HepG2 (cell line): ENCODE results near the gene BCAS1. TPM values are rescaled to one million over a fixed set of nuclear protein-coding genes. Genes with fewer than 3 reads are reported as not detected.

Experiments
- ATAC-seq: fragments of 200-7000 bp; cut with Tn5 transposase; 3 replicates; pipeline ENCODE4 v1.9.1; 2020; ENCODE audit warnings: mild to moderate bottlenecking, moderate library complexity
- BruUV-seq: library from RNA; stranded (reverse); fragments of 400-500 nt; replicated peaks from 2 replicates; lab custom pipeline; 2021; lab: Mats Ljungman, UMichigan
- CTCF ChIA-PET: fragments of 300-600 bp; formaldehyde crosslinking; extraction: SDS; loops from one replicate; lab custom pipeline; 2021; ENCODE audit warnings: low total read pairs, inconsistent platforms, low intra/inter-chr PET ratio; lab: Yijun Ruan, JAX
- POLR2A ChIA-PET: fragments of 350-600 bp; sonication (Branson Sonifier 250); formaldehyde crosslinking; loops from one replicate; lab custom pipeline; 2020; ENCODE audit warnings: antibody characterized with exemption, inconsistent platforms; lab: Yijun Ruan, JAX
- DNase-seq: peaks from one replicate; pipeline ENCODE4 v3.0.0-alpha.2; 2015; ENCODE audit warnings: low spot score
- FAIRE-seq: peaks from 3 replicates; lab custom pipeline; 2011; peaks lifted over from hg19 to GRCh38; lab: Jason Lieb, UNC
- H2AFZ ChIP-seq: one replicate; pipeline ENCODE4 v1.6.1; 2011; ENCODE audit warnings: low read length, inconsistent platforms
- H3K27ac ChIP-seq: fragments of 300-600 bp; 3 replicates; pipeline ENCODE4 v1.8.0; 2011; ENCODE audit warnings: mixed run types, mild to moderate bottlenecking, mixed read lengths, low read length, inconsistent platforms; ENCODE audit not compliant: insufficient read depth; ENCODE audit errors: extremely low read length
- H3K27me3 ChIP-seq, 2 experiments: fragments of 200-600 bp in 1 of 2; 2 replicates in 1 of 2; 3 replicates in 1 of 2; pipeline versions ENCODE4 v1.6.0 to v1.8.0; 2011; ENCODE audit warnings: low read length in 2 of 2, mild to moderate bottlenecking in 2 of 2, moderate library complexity in 2 of 2, inconsistent platforms in 1 of 2; ENCODE audit not compliant: insufficient read depth in 2 of 2, control insufficient read depth in 1 of 2
- H3K36me3 ChIP-seq, 2 experiments: fragments of 200-600 bp in 1 of 2; replicated peaks in 1 of 2; 2 replicates in 1 of 2; 3 replicates in 1 of 2; pipeline versions ENCODE4 v1.5.1 to v1.8.0; 2011; ENCODE audit warnings: low read length in 2 of 2, inconsistent platforms in 1 of 2; ENCODE audit not compliant: insufficient read depth in 2 of 2, control insufficient read depth in 1 of 2
- H3K4me1 ChIP-seq: 2 replicates; pipeline ENCODE4 v1.5.1; 2012; ENCODE audit warnings: low read length, inconsistent platforms; ENCODE audit not compliant: insufficient read depth
- H3K4me2 ChIP-seq: 2 replicates; pipeline ENCODE4 v1.6.0; 2011; ENCODE audit warnings: low read depth, low read length, inconsistent platforms
- H3K4me3 ChIP-seq, 3 experiments: fragments of 200-600 bp in 1 of 3; sonication (generic), shearing (Covaris generic) in 1 of 3; replicated peaks in 1 of 3; 2 replicates each; pipeline ENCODE4 v1.5.1; 2011 to 2016; ENCODE audit warnings: low read length in 3 of 3, inconsistent platforms in 2 of 3, low read depth in 2 of 3, mild to moderate bottlenecking in 2 of 3, control low read depth in 1 of 3, mixed read lengths in 1 of 3; ENCODE audit not compliant: insufficient read depth in 1 of 3
- H3K79me2 ChIP-seq: one replicate; pipeline ENCODE4 v1.6.1; 2011; ENCODE audit warnings: low read length, inconsistent platforms; ENCODE audit not compliant: insufficient read depth
- H3K9ac ChIP-seq: 2 replicates; pipeline ENCODE4 v1.6.0; 2011; ENCODE audit warnings: mild to moderate bottlenecking, low read depth, low read length, inconsistent platforms; ENCODE audit not compliant: insufficient read depth
- H3K9me3 ChIP-seq: 2 replicates; pipeline ENCODE4 v1.5.1; 2012; ENCODE audit warnings: mild to moderate bottlenecking, low read length
- H4K20me1 ChIP-seq: 2 replicates; pipeline ENCODE4 v1.6.0; 2011; ENCODE audit warnings: inconsistent platforms, mild to moderate bottlenecking, low read length, moderate library complexity; ENCODE audit not compliant: insufficient read depth
- CREM ChIP-seq, 2 experiments: sonication (generic) in 1 of 2; formaldehyde crosslinking in 1 of 2; IDR thresholded peaks; 2 replicates each; pipeline versions ENCODE4 v1.4.0 to v1.6.1; 2016 to 2020; ENCODE audit warnings: antibody characterized with exemption in 1 of 2, mild to moderate bottlenecking in 1 of 2, missing genetic modification reagents in 1 of 2
- LCORL ChIP-seq, 2 experiments: fragments of 450-650 bp in 1 of 2; sonication (generic) in 1 of 2; formaldehyde crosslinking in 1 of 2; IDR thresholded peaks; 2 replicates each; pipeline versions ENCODE4 v1.5.0 to v1.6.1; 2017 to 2020; ENCODE audit warnings: antibody characterized with exemption in 1 of 2, missing genetic modification reagents in 1 of 2
- ZNF549 ChIP-seq: sonication (generic); formaldehyde crosslinking; IDR thresholded peaks from 2 replicates; pipeline ENCODE4 v1.5.0; 2020; ENCODE audit warnings: missing genetic modification reagents
- ZNF644 ChIP-seq: IDR thresholded peaks from 2 replicates; pipeline ENCODE4 v1.6.1; 2016; ENCODE audit warnings: low read depth
- ZSCAN30 ChIP-seq: sonication (generic); formaldehyde crosslinking; IDR thresholded peaks from 2 replicates; pipeline ENCODE4 v1.5.0; 2020; ENCODE audit warnings: mild to moderate bottlenecking, missing genetic modification reagents
- WGBS: methylation state at CpG from one replicate; pipeline ENCODE4 v1.1.6; 2017; ENCODE audit warnings: low lambda C conversion rate; 5-methylcytosine and 5-hydroxymethylcytosine counted together
- in situ Hi-C: cut with HindIII; loops from 2 replicates; pipeline ENCODE4 v1.10.0; 2017; ENCODE audit warnings: low pct_unique_long_range_greater_than_20kb; ENCODE audit not compliant: extremely low pct_ligation_motif_present
- intact Hi-C: fragments of 100-400 bp; cut with micrococcal nuclease; formaldehyde crosslinking; loops from one replicate; pipeline ENCODE4 v1.10.0; 2022; ENCODE audit not compliant: unreplicated experiment
- polyA plus RNA-seq, 8 experiments: library from polyadenylated mRNA; depleted of rRNA in 3 of 8; stranded (reverse) in 7 of 8; unstranded in 1 of 8; fragments of >200 nt; fragmentation: Illumina TruSeq in 4 of 8; extraction: Trizol in 4 of 8; gene quantifications; 2 replicates each; pipeline versions ENCODE4 v1.2.1 to v1.2.3, GENCODE V29; 2011 to 2016; ENCODE audit warnings: low read depth in 4 of 8, missing spikeins in 1 of 8, mixed read lengths in 1 of 8; ENCODE audit not compliant: insufficient read depth in 1 of 8
- total RNA-seq, 5 experiments: library from RNA; depleted of rRNA; stranded (reverse); fragments of >200 nt; fragmentation: Illumina TruSeq; extraction: Trizol; gene quantifications; 2 replicates each; pipeline ENCODE4 v1.2.3, GENCODE V29; 2016; ENCODE audit warnings: low read depth in 1 of 5
- TF ChIP-seq, protein P1 (sequence below): sonication (generic); formaldehyde crosslinking; IDR thresholded peaks from 2 replicates; pipeline ENCODE4 v1.4.0; 2020; ENCODE audit warnings: missing genetic modification reagents, borderline replicate concordance

The BCAS1 gene
- total and polyA plus RNA-seq, 2 of the 13 experiments (the other 11 are each of a cell fraction or from before 2014, with no cell fraction given), result 0.55 to 0.91 TPM

DNA sequence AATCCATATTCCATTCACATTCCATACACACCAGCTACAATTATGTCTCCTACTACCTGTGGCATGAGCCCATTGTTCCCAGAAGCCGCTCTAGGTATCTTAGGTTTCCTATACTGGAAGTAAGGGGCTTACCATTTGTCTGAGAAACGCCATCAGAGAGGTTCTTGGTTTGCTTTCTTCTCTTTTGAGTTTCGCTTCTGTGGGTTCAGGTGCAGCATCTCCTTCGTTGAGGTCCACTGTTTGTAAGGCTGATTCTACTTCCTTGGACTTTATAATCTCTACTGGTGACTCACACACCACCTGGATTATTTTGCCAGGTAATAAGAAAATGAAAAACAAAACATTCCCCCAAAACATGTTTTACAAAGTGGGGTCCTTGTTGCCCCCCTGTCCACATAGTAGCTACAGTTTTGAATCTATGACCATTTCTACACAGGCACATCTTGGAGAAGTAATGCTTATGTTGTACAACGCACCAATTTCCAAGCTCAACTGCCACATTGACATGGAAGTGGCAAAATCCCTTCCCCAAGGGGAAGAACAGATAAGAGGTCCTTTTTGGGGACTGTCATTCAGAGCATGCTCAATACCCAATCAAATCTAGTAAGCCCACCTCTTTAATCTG, 103.5 kb downstream of the BCAS1 start:
- ATAC-seq (no peak), FAIRE-seq (no peak), DNase-seq (no peak)
- Histone ChIP-seq H3K4me2 (no peak overlapping the region), H3K4me1 (no peaks in the 10 kb centered on the region), H2AFZ (no peak overlapping the region), H3K27me3 (no peaks in the 10 kb centered on the region), H3K4me3 (no peak overlapping the region), H3K36me3 (no peaks in the 10 kb centered on the region), H3K27ac (no peak overlapping the region), H3K9ac (no peak overlapping the region), H3K79me2 (no peaks in the 10 kb centered on the region), H3K9me3 (no peaks in the 10 kb centered on the region), H4K20me1 (no peaks in the 10 kb centered on the region)
- intact Hi-C loops (no loop called here), in situ Hi-C loops (no loop called here)
- TF ChIP-seq ZNF644 (CRISPR knock-in tag) (no peak), CREM (IDR thresholded peaks at IDR 0.05) (0 out of 2 replicates have a peak, but pooled peaks have one; percentile 6), CREM (CRISPR knock-in tag; IDR thresholded peaks at IDR 0.05) (no peak), ZSCAN30 (CRISPR knock-in tag) (no peak), LCORL (IDR thresholded peaks at IDR 0.05) (no peak), LCORL (CRISPR knock-in tag; IDR thresholded peaks at IDR 0.05) (no peak), ZNF549 (CRISPR knock-in tag) (no peak)
- TF ChIP-seq, protein P1, sequence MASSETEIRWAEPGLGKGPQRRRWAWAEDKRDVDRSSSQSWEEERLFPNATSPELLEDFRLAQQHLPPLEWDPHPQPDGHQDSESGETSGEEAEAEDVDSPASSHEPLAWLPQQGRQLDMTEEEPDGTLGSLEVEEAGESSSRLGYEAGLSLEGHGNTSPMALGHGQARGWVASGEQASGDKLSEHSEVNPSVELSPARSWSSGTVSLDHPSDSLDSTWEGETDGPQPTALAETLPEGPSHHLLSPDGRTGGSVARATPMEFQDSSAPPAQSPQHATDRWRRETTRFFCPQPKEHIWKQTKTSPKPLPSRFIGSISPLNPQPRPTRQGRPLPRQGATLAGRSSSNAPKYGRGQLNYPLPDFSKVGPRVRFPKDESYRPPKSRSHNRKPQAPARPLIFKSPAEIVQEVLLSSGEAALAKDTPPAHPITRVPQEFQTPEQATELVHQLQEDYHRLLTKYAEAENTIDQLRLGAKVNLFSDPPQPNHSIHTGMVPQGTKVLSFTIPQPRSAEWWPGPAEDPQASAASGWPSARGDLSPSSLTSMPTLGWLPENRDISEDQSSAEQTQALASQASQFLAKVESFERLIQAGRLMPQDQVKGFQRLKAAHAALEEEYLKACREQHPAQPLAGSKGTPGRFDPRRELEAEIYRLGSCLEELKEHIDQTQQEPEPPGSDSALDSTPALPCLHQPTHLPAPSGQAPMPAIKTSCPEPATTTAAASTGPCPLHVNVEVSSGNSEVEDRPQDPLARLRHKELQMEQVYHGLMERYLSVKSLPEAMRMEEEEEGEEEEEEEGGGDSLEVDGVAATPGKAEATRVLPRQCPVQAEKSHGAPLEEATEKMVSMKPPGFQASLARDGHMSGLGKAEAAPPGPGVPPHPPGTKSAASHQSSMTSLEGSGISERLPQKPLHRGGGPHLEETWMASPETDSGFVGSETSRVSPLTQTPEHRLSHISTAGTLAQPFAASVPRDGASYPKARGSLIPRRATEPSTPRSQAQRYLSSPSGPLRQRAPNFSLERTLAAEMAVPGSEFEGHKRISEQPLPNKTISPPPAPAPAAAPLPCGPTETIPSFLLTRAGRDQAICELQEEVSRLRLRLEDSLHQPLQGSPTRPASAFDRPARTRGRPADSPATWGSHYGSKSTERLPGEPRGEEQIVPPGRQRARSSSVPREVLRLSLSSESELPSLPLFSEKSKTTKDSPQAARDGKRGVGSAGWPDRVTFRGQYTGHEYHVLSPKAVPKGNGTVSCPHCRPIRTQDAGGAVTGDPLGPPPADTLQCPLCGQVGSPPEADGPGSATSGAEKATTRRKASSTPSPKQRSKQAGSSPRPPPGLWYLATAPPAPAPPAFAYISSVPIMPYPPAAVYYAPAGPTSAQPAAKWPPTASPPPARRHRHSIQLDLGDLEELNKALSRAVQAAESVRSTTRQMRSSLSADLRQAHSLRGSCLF (CRISPR knock-in tag), result no peak
- WGBS, result 61% methylated on average over 5 of the region's 5 CpGs
- ChIA-PET POLR2A (no interaction called here), CTCF (no interaction called here)
- no TSS peak for BruUV-seq
